Esophagus (tissue), 2 donors: ENCODE results near the gene EPS8L2. TPM values are rescaled to one million over a fixed set of nuclear protein-coding genes. Genes with fewer than 3 reads are reported as not detected.
A peak's percentile ranks its signal among the peaks of the same experiment; 100 is the strongest.

ENCODE experiments used
- H3K27ac ChIP-seq, 2 donors: one replicate each; pipeline ENCODE4 v1.5.1; 2013; ENCODE audit warnings: low read depth in 2 of 2, mild to moderate bottlenecking in 2 of 2, inconsistent platforms in 1 of 2, low read length in 1 of 2, moderate library complexity in 1 of 2
- H3K27me3 ChIP-seq, 2 donors: one replicate each; pipeline ENCODE4 v1.6.1; 2013; ENCODE audit warnings: low read length in 2 of 2, control low read depth in 1 of 2, mild to moderate bottlenecking in 1 of 2; ENCODE audit not compliant: insufficient read depth in 2 of 2, control insufficient read depth in 1 of 2
- H3K36me3 ChIP-seq, 2 donors: one replicate each; pipeline ENCODE4 v1.6.1; 2013; ENCODE audit warnings: low read length in 1 of 2; ENCODE audit not compliant: control insufficient read depth in 2 of 2, insufficient read depth in 2 of 2
- H3K4me1 ChIP-seq, 2 donors: one replicate each; pipeline ENCODE4 v1.6.1; 2013; ENCODE audit warnings: low read length in 1 of 2; ENCODE audit not compliant: control insufficient read depth in 2 of 2, insufficient read depth in 2 of 2
- H3K4me3 ChIP-seq, 2 donors: one replicate each; pipeline ENCODE4 v1.5.1; 2013; ENCODE audit warnings: low read length in 2 of 2, mild to moderate bottlenecking in 2 of 2, low read depth in 1 of 2, moderate library complexity in 1 of 2
- H3K9me3 ChIP-seq, 2 donors: one replicate each; pipeline ENCODE4 v1.6.1; 2013; ENCODE audit warnings: mild to moderate bottlenecking in 2 of 2, low read depth in 1 of 2, low read length in 1 of 2, moderate library complexity in 1 of 2; ENCODE audit not compliant: control insufficient read depth in 2 of 2, insufficient read depth in 1 of 2
- WGBS, 2 donors: extraction: QIAGEN DNeasy Blood & Tissue Kit; methylation state at CpG; one replicate each; pipeline ENCODE4 v1.1.7; 2013; 5-methylcytosine and 5-hydroxymethylcytosine counted together
- polyA plus RNA-seq, 2 donors: library from polyadenylated mRNA; stranded (reverse); fragments of 200-250 nt; gene quantifications; one replicate each; pipeline ENCODE4 v1.2.3, GENCODE V29; 2013
- donor health status: healthy with polysubstance abuse.
- donor health status: Bipolar disorder and iron deficiency.

Gene EPS8L2
- polyA plus RNA-seq, 2 donors, result 254 to 440 TPM

- H3K27me3 ChIP-seq, result no peaks in the 10 kb centered on the region
- H3K4me3 ChIP-seq, result no peak overlapping the region
- peaks cover 20 to 58% of the 10 kb centered on the region in 2 donors for H3K36me3 ChIP-seq
- H3K27ac ChIP-seq, result no peak overlapping the region
- peaks cover 10 to 12% of the 10 kb centered on the region in 2 donors for H3K4me1 ChIP-seq
- 90 to 93% methylated on average over 31 to 32 of the region's 32 CpGs for WGBS, 2 donors
- no peaks in the 10 kb centered on the region for H3K9me3 ChIP-seq
Measured at GRCh38 chr11:770642-771616, 64.9 kb downstream of the EPS8L2 start.

GRCh38 chr11:771617-772204 is 65.7 kb downstream of the EPS8L2 start:
- Histone ChIP-seq H3K27ac (no peak overlapping the region), H3K36me3 (peaks cover 16 to 51% of the 10 kb centered on the region in 2 donors), H3K4me3 (no peak overlapping the region), H3K9me3 (no peaks in the 10 kb centered on the region), H3K4me1 (peaks cover 10 to 16% of the 10 kb centered on the region in 2 donors), H3K27me3 (no peaks in the 10 kb centered on the region)
- 79 to 86% methylated on average over 15 of the region's 15 CpGs for WGBS, 2 donors

- peaks cover 16 to 44% of the 10 kb centered on the region in 2 donors for H3K36me3 ChIP-seq
- H3K4me3 ChIP-seq, result no peak overlapping the region
- no peak overlapping the region for H3K27ac ChIP-seq
- no peaks in the 10 kb centered on the region for H3K27me3 ChIP-seq
- no peaks in the 10 kb centered on the region for H3K9me3 ChIP-seq
- H3K4me1 ChIP-seq, result peaks cover 10 to 15% of the 10 kb centered on the region in 2 donors
- 81 to 82% methylated on average over 34 of the region's 34 CpGs for WGBS, 2 donors
Measured at GRCh38 chr11:772429-773390, 66.7 kb downstream of the EPS8L2 start.

- Histone ChIP-seq H3K27me3 (no peaks in the 10 kb centered on the region), H3K9me3 (no peaks in the 10 kb centered on the region), H3K4me3 (no peak overlapping the region), H3K27ac (no peak overlapping the region), H3K4me1 (peaks cover 13 to 18% of the 10 kb centered on the region in 2 donors), H3K36me3 (peaks cover 16 to 44% of the 10 kb centered on the region in 2 donors)
- WGBS, 2 donors, result 89 to 91% methylated on average over 5 of the region's 5 CpGs
Measured at GRCh38 chr11:773425-773824, 67.4 kb downstream of the EPS8L2 start.

- Histone ChIP-seq H3K27ac (no peak overlapping the region), H3K9me3 (no peaks in the 10 kb centered on the region), H3K4me3 (no peak overlapping the region), H3K27me3 (no peaks in the 10 kb centered on the region), H3K36me3 (peaks cover 16 to 44% of the 10 kb centered on the region in 2 donors), H3K4me1 (peaks cover 13 to 20% of the 10 kb centered on the region in 2 donors)
- WGBS, 2 donors, result 93 to 95% methylated on average over 9 of the region's 9 CpGs
Measured at GRCh38 chr11:773830-774229, 67.8 kb downstream of the EPS8L2 start.

- peak overlapping the region; percentile 10 to 63 for H3K27ac ChIP-seq
- WGBS, 2 donors, result 66 to 78% methylated on average over 19 to 20 of the region's 20 CpGs
- no peaks in the 10 kb centered on the region for H3K9me3 ChIP-seq
- peaks cover 13 to 27% of the 10 kb centered on the region in 2 donors for H3K4me1 ChIP-seq
- H3K27me3 ChIP-seq, result no peaks in the 10 kb centered on the region
- peaks cover 14 to 45% of the 10 kb centered on the region in 2 donors for H3K36me3 ChIP-seq
- no peak overlapping the region for H3K4me3 ChIP-seq
Measured at GRCh38 chr11:774873-775592, 69.0 kb downstream of the EPS8L2 start.

- Histone ChIP-seq H3K27ac (peak overlapping the region; percentile 4 to 81), H3K36me3 (peaks cover 3 to 39% of the 10 kb centered on the region in 2 donors), H3K27me3 (no peaks in the 10 kb centered on the region), H3K4me1 (peaks cover 13 to 27% of the 10 kb centered on the region in 2 donors), H3K4me3 (peak overlapping the region; percentile 59 to 94), H3K9me3 (no peaks in the 10 kb centered on the region)
- WGBS, 2 donors, result 31 to 34% methylated on average over 11 of the region's 11 CpGs
Measured at GRCh38 chr11:776263-776560, 70.2 kb downstream of the EPS8L2 start.

GRCh38 chr11:776561-777287 is 70.7 kb downstream of the EPS8L2 start:
- 0 to 1% methylated on average over 45 to 62 of the region's 65 CpGs for WGBS, 2 donors
- H3K4me1 ChIP-seq, result peaks cover 13 to 27% of the 10 kb centered on the region in 2 donors
- H3K4me3 ChIP-seq, result peak overlapping the region; percentile 59 to 94
- H3K27me3 ChIP-seq, result no peaks in the 10 kb centered on the region
- H3K9me3 ChIP-seq, result no peaks in the 10 kb centered on the region
- H3K36me3 ChIP-seq, result peaks cover 3 to 34% of the 10 kb centered on the region in 2 donors
- H3K27ac ChIP-seq, result peak overlapping the region; percentile 81 to 83
